ENCODE results near the gene ATP12A. TPM values are rescaled to one million over a fixed set of nuclear protein-coding genes. Genes with fewer than 3 reads are reported as not detected.

Gene ATP12A
- total and polyA plus RNA-seq, 2 of the 8 experiments (the other 6 are each of a cell fraction or from before 2014, with no cell fraction given): 0.80 to 1.3 TPM

- no peak overlapping the region for H3K23ac ChIP-seq (ENCODE audit: insufficient read length)
- peak overlapping the region; percentile 44; the same call in 1 of the 2 replicates for H2BK12ac ChIP-seq (ENCODE audit: low read depth, low read length)
- no peak overlapping the region for H3K4me3 ChIP-seq (ENCODE audit: extremely low read depth in 1 of 4, insufficient read depth in 2 of 4, low read depth in 3 of 4, low read length in 4 of 4)
- H3K4me1 ChIP-seq (replicated peaks in 1 of 4; ENCODE audit: control insufficient read depth in 3 of 4, insufficient read depth in 4 of 4, low read length in 3 of 4): peaks cover 8 to 14% (median 12%) of the 10 kb centered on the region in 4 experiments
- H3K9me3 ChIP-seq (ENCODE audit: insufficient read depth in 2 of 2, low read depth in 1 of 2, low read length in 1 of 2): no peaks in the 10 kb centered on the region
- 0 out of 2 replicates have a peak overlapping the region, but pooled peaks have one; percentile 24 for H3K18ac ChIP-seq (ENCODE audit: extremely low read depth, low read length)
- H3K9ac ChIP-seq (replicated peaks in 1 of 4; ENCODE audit: extremely low read depth in 1 of 4, low read depth in 3 of 4, low read length in 3 of 4): no peak overlapping the region
- H3K79me1 ChIP-seq (ENCODE audit: low read depth, low read length): no peaks in the 10 kb centered on the region
- H3K79me2 ChIP-seq (ENCODE audit: control insufficient read depth in 1 of 2, insufficient read depth in 2 of 2, low read length in 2 of 2): no peaks in the 10 kb centered on the region
- no peak overlapping the region for H2BK15ac ChIP-seq (ENCODE audit: low read length)
- H4K91ac ChIP-seq (replicated peaks; ENCODE audit: insufficient read length, low read length): peak overlapping the region; percentile 27
- H3K4me2 ChIP-seq (ENCODE audit: insufficient read depth in 1 of 2, low read depth in 2 of 2, low read length in 2 of 2): no peak overlapping the region
- peaks cover 4 to 6% of the 10 kb centered on the region in 2 experiments for H4K20me1 ChIP-seq (replicated peaks in 1 of 2; ENCODE audit: control insufficient read depth in 1 of 2, insufficient read depth in 2 of 2, low read length in 2 of 2)
- H2BK5ac ChIP-seq (ENCODE audit: low read depth, low read length): peak overlapping the region; percentile 13; the same call in 1 of the 2 replicates
- WGBS, 2 experiments (ENCODE audit: extremely low coverage in 1 of 2, insufficient coverage in 1 of 2, insufficient read length in 1 of 2, insufficient replicate concordance in 2 of 2, low coverage in 1 of 2, low lambda C conversion rate in 2 of 2, missing lambda C conversion rate in 1 of 2): 71% methylated on average over 4 of the region's 4 CpGs; no CpG with 5 or more reads in 1 of the 2 experiments
- no peak overlapping the region for H3K27ac ChIP-seq (ENCODE audit: low read depth, low read length)
- CTCF ChIA-PET (ENCODE audit: partially characterized antibody): interaction anchor here (0.6 to 2.3 kb wide), 17 partner anchors 9 to 411 kb away, joined by 3 to 11 read pairs (median 4); no protein-coding TSS in a partner anchor
- H2AK5ac ChIP-seq (ENCODE audit: low read depth, low read length): no peak overlapping the region
- no peak overlapping the region for H4K5ac ChIP-seq (ENCODE audit: insufficient read length, low read depth, low read length)
- no peak overlapping the region for H3K56ac ChIP-seq (replicated peaks; ENCODE audit: insufficient read length, low read depth, low read length)
- FAIRE-seq: no peak
- no peak for DNase-seq (ENCODE audit: low read depth in 1 of 2, low spot score in 2 of 2)
- H3K4ac ChIP-seq (replicated peaks; ENCODE audit: insufficient read length, low read depth, low read length): no peak overlapping the region
- POLR2A ChIA-PET (ENCODE audit: partially characterized antibody): no interaction called here
- H3K23me2 ChIP-seq (ENCODE audit: low read depth, low read length): peaks cover 13% of the 10 kb centered on the region; the same call in 1 of the 2 replicates
- H4K8ac ChIP-seq (ENCODE audit: extremely low read depth, insufficient read depth, low read length): peak overlapping the region; percentile 85; the same call in 1 of the 2 replicates
- no peak for TF ChIP-seq HDAC6 (IDR thresholded peaks at IDR 0.05; ENCODE audit: low read depth, low read length)
- TF ChIP-seq RAD21 (IDR thresholded peaks at IDR 0.05 in 1 of 2, conservative IDR thresholded peaks at IDR 0.05 in 1 of 2; ENCODE audit: low read depth in 2 of 2, low read length in 2 of 2): no peak
- no peak for TF ChIP-seq FOSL1 (IDR thresholded peaks at IDR 0.05; ENCODE audit: insufficient read depth, low read depth, low read length)
- no peak for TF ChIP-seq SRF (IDR thresholded peaks at IDR 0.05; ENCODE audit: low read depth, low read length)
- TF ChIP-seq RFX5 (IDR thresholded peaks at IDR 0.05; ENCODE audit: borderline replicate concordance, low read depth, low read length): no peak
- TF ChIP-seq TCF12 (IDR thresholded peaks at IDR 0.05; ENCODE audit: low read depth, low read length): no peak
- TF ChIP-seq TAF1 (IDR thresholded peaks at IDR 0.05; ENCODE audit: low read depth, low read length): no peak
- TF ChIP-seq SP4 (IDR thresholded peaks at IDR 0.05; ENCODE audit: low read length): no peak
- no peak for TF ChIP-seq MAFK (IDR thresholded peaks at IDR 0.05; ENCODE audit: low read depth, low read length)
- TF ChIP-seq SUZ12 (IDR thresholded peaks at IDR 0.05; ENCODE audit: low read length): no peak
- TF ChIP-seq TBP (IDR thresholded peaks at IDR 0.05; ENCODE audit: low read depth, low read length): no peak
- H3K36me3 ChIP-seq (ENCODE audit: control insufficient read depth in 2 of 4, insufficient read depth in 4 of 4, low read length in 3 of 4): no peaks in the 10 kb centered on the region
- H3K27me3 ChIP-seq (replicated peaks in 1 of 4; ENCODE audit: control insufficient read depth in 3 of 4, extremely low read depth in 1 of 4, insufficient read depth in 3 of 4, low read length in 3 of 4): peaks cover 3 to 20% (median 17%) of the 10 kb centered on the region in 4 experiments
- no peak overlapping the region for H3K14ac ChIP-seq (ENCODE audit: insufficient read length)
- H2BK120ac ChIP-seq (replicated peaks; ENCODE audit: low read depth, low read length): no peak overlapping the region
- peak overlapping the region; percentile 85; the same call in 1 of the 2 replicates for H2AFZ ChIP-seq (ENCODE audit: low read length)
- peak overlapping the region; percentile 66; the same call in 1 of the 2 replicates for H2BK20ac ChIP-seq (ENCODE audit: low read length)
Observed at GRCh38 chr13:24684600-24684998, 4.4 kb downstream of the ATP12A start.

Measured in H1 (cell line).